Karpas-422 (cell line): ENCODE measurements around the gene DOK7. TPM values are rescaled to one million over a fixed set of nuclear protein-coding genes. Genes with fewer than 3 reads are reported as not detected.

ENCODE experiments used
- DNase-seq: peaks from one replicate; pipeline ENCODE4 v3.0.0-alpha.2; 2015
- H2AFZ ChIP-seq: fragments of 200-600 bp; sonication (generic); 2 replicates; pipeline ENCODE4 v1.6.1; 2014; ENCODE audit warnings: antibody characterized with exemption, low read length, mixed read lengths
- H3K27ac ChIP-seq: fragments of 200-600 bp; sonication (generic); 2 replicates; pipeline ENCODE4 v1.5.1; 2014; ENCODE audit warnings: mild to moderate bottlenecking, low read length, moderate library complexity
- H3K27me3 ChIP-seq: fragments of 200-600 bp; sonication (generic); 2 replicates; pipeline ENCODE4 v1.6.1; 2014; ENCODE audit warnings: low read length, mixed read lengths
- H3K36me3 ChIP-seq: fragments of 200-600 bp; sonication (generic); 2 replicates; pipeline ENCODE4 v1.6.1; 2014; ENCODE audit warnings: low read length, mixed read lengths; ENCODE audit not compliant: insufficient read depth
- H3K4me1 ChIP-seq: fragments of 200-600 bp; sonication (generic); 2 replicates; pipeline ENCODE4 v1.6.1; 2014; ENCODE audit warnings: mild to moderate bottlenecking, low read length, mixed read lengths
- H3K4me2 ChIP-seq: fragments of 200-600 bp; sonication (generic); 2 replicates; pipeline ENCODE4 v1.6.1; 2014; ENCODE audit warnings: low read length, low read depth, mild to moderate bottlenecking; ENCODE audit not compliant: poor library complexity, severe bottlenecking
- H3K4me3 ChIP-seq: fragments of 200-600 bp; sonication (generic); 2 replicates; pipeline ENCODE4 v1.5.1; 2014; ENCODE audit warnings: mild to moderate bottlenecking, antibody characterized with exemption, low read length, mixed read lengths
- H3K79me2 ChIP-seq: fragments of 200-600 bp; sonication (generic); 2 replicates; pipeline ENCODE4 v1.6.1; 2014; ENCODE audit warnings: mild to moderate bottlenecking, low read length, mixed read lengths
- H3K9ac ChIP-seq: fragments of 200-600 bp; sonication (generic); 2 replicates; pipeline ENCODE4 v1.6.0; 2014; ENCODE audit warnings: low read length
- H3K9me2 ChIP-seq: fragments of 200-600 bp; sonication (generic), shearing (Covaris generic); replicated peaks from 2 replicates; pipeline ENCODE4 v1.6.0; 2014; ENCODE audit warnings: mild to moderate bottlenecking, low read length, moderate library complexity; ENCODE audit not compliant: insufficient read depth
- H3K9me3 ChIP-seq: fragments of 300-700, 200-600 bp; sonication (generic); 2 replicates; pipeline ENCODE4 v1.6.1; 2014; ENCODE audit warnings: low read length, mixed read lengths
- H4K20me1 ChIP-seq: fragments of 200-600 bp; sonication (generic); 2 replicates; pipeline ENCODE4 v1.6.1; 2014; ENCODE audit warnings: mild to moderate bottlenecking, antibody characterized with exemption, low read length, low read depth; ENCODE audit not compliant: insufficient read depth
- total RNA-seq: library from RNA; depleted of rRNA; stranded (reverse); fragments of >200 nt; shearing (Covaris generic); gene quantifications from 2 replicates; pipeline ENCODE4 v1.2.3, GENCODE V29; 2014; ENCODE audit warnings: low replicate concordance

DOK7 gene
- total RNA-seq, 1 experiment from 2014 or later: 1.6 TPM

GRCh38 chr4:3466691-3467600 is 3.8 kb downstream of the DOK7 start:
- no peaks in the 10 kb centered on the region for H3K36me3 ChIP-seq

GRCh38 chr4:3467601-3468031 is 4.5 kb downstream of the DOK7 start:
- Histone ChIP-seq H3K4me3 (no peak overlapping the region), H4K20me1 (no peaks in the 10 kb centered on the region), H3K4me1 (no peaks in the 10 kb centered on the region), H3K9ac (no peak overlapping the region), H3K27me3 (no peaks in the 10 kb centered on the region), H3K79me2 (no peaks in the 10 kb centered on the region), H3K36me3 (no peaks in the 10 kb centered on the region), H3K27ac (no peak overlapping the region), H2AFZ (no peak overlapping the region), H3K9me3 (no peaks in the 10 kb centered on the region), H3K9me2 (no peaks in the 10 kb centered on the region), H3K4me2 (no peak overlapping the region)
- DNase-seq: no peak

More at GRCh38 chr4:3466691-3467600, 3.8 kb downstream of the DOK7 start:
- no peak overlapping the region for H3K4me2 ChIP-seq
- no peak for DNase-seq
- H3K9me3 ChIP-seq: no peaks in the 10 kb centered on the region
- H3K79me2 ChIP-seq: no peaks in the 10 kb centered on the region
- H3K4me1 ChIP-seq: no peaks in the 10 kb centered on the region
- H3K27ac ChIP-seq: no peak overlapping the region
- H3K4me3 ChIP-seq: no peak overlapping the region
- H2AFZ ChIP-seq: no peak overlapping the region
- H4K20me1 ChIP-seq: no peaks in the 10 kb centered on the region
- no peaks in the 10 kb centered on the region for H3K27me3 ChIP-seq
- H3K9ac ChIP-seq: no peak overlapping the region
- H3K9me2 ChIP-seq: no peaks in the 10 kb centered on the region

GRCh38 chr4:3468154-3468553 is 5.0 kb downstream of the DOK7 start:
- no peaks in the 10 kb centered on the region for H3K9me2 ChIP-seq
- H3K79me2 ChIP-seq: no peaks in the 10 kb centered on the region
- no peak overlapping the region for H3K27ac ChIP-seq
- H3K27me3 ChIP-seq: no peaks in the 10 kb centered on the region
- no peaks in the 10 kb centered on the region for H4K20me1 ChIP-seq
- DNase-seq: no peak
- no peaks in the 10 kb centered on the region for H3K4me1 ChIP-seq
- no peak overlapping the region for H2AFZ ChIP-seq
- H3K36me3 ChIP-seq: no peaks in the 10 kb centered on the region
- H3K9ac ChIP-seq: no peak overlapping the region
- H3K4me3 ChIP-seq: no peak overlapping the region
- no peaks in the 10 kb centered on the region for H3K9me3 ChIP-seq
- no peak overlapping the region for H3K4me2 ChIP-seq

GRCh38 chr4:3468804-3469203 is 5.7 kb downstream of the DOK7 start:
- Histone ChIP-seq H3K9me3 (no peaks in the 10 kb centered on the region), H3K27ac (no peak overlapping the region), H3K27me3 (no peaks in the 10 kb centered on the region), H4K20me1 (no peaks in the 10 kb centered on the region), H3K4me1 (no peaks in the 10 kb centered on the region), H2AFZ (no peak overlapping the region), H3K4me3 (no peak overlapping the region), H3K4me2 (no peak overlapping the region), H3K79me2 (no peaks in the 10 kb centered on the region), H3K36me3 (no peaks in the 10 kb centered on the region), H3K9ac (no peak overlapping the region), H3K9me2 (no peaks in the 10 kb centered on the region)
- DNase-seq: no peak

- H3K4me1 ChIP-seq: no peaks in the 10 kb centered on the region
- no peak overlapping the region for H3K27ac ChIP-seq
- H3K4me3 ChIP-seq: no peak overlapping the region
- H2AFZ ChIP-seq: no peak overlapping the region
- DNase-seq: no peak
- no peaks in the 10 kb centered on the region for H3K9me2 ChIP-seq
- H3K36me3 ChIP-seq: no peaks in the 10 kb centered on the region
- H3K4me2 ChIP-seq: no peak overlapping the region
- H3K79me2 ChIP-seq: no peaks in the 10 kb centered on the region
- no peaks in the 10 kb centered on the region for H3K27me3 ChIP-seq
- no peaks in the 10 kb centered on the region for H4K20me1 ChIP-seq
- H3K9me3 ChIP-seq: no peaks in the 10 kb centered on the region
- H3K9ac ChIP-seq: no peak overlapping the region
Observed at GRCh38 chr4:3469386-3470243, 6.5 kb downstream of the DOK7 start.

- Histone ChIP-seq H3K4me2 (no peak overlapping the region), H2AFZ (no peak overlapping the region), H3K9me2 (no peaks in the 10 kb centered on the region), H3K79me2 (no peaks in the 10 kb centered on the region), H3K4me3 (no peak overlapping the region), H3K9me3 (no peaks in the 10 kb centered on the region), H3K9ac (no peak overlapping the region), H3K4me1 (no peaks in the 10 kb centered on the region), H3K36me3 (no peaks in the 10 kb centered on the region), H3K27ac (no peak overlapping the region), H4K20me1 (no peaks in the 10 kb centered on the region), H3K27me3 (no peaks in the 10 kb centered on the region)
- no peak for DNase-seq
Observed at GRCh38 chr4:3470244-3471097, 7.4 kb downstream of the DOK7 start.

- Histone ChIP-seq H3K9me3 (no peaks in the 10 kb centered on the region), H3K36me3 (no peaks in the 10 kb centered on the region), H2AFZ (no peak overlapping the region), H4K20me1 (no peaks in the 10 kb centered on the region), H3K4me3 (no peak overlapping the region), H3K4me1 (no peaks in the 10 kb centered on the region), H3K27me3 (no peaks in the 10 kb centered on the region), H3K27ac (no peak overlapping the region), H3K9me2 (no peaks in the 10 kb centered on the region), H3K9ac (no peak overlapping the region), H3K79me2 (no peaks in the 10 kb centered on the region), H3K4me2 (no peak overlapping the region)
- DNase-seq: no peak
Observed at GRCh38 chr4:3471098-3471760, 8.1 kb downstream of the DOK7 start.
